ENCODE results near the gene GPER1.

GRCh38 chr7:1122832-1123501 is 35.1 kb downstream of the GPER1 start:
- TF ChIP-seq, protein P1, sequence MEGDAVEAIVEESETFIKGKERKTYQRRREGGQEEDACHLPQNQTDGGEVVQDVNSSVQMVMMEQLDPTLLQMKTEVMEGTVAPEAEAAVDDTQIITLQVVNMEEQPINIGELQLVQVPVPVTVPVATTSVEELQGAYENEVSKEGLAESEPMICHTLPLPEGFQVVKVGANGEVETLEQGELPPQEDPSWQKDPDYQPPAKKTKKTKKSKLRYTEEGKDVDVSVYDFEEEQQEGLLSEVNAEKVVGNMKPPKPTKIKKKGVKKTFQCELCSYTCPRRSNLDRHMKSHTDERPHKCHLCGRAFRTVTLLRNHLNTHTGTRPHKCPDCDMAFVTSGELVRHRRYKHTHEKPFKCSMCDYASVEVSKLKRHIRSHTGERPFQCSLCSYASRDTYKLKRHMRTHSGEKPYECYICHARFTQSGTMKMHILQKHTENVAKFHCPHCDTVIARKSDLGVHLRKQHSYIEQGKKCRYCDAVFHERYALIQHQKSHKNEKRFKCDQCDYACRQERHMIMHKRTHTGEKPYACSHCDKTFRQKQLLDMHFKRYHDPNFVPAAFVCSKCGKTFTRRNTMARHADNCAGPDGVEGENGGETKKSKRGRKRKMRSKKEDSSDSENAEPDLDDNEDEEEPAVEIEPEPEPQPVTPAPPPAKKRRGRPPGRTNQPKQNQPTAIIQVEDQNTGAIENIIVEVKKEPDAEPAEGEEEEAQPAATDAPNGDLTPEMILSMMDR (conservative IDR thresholded peaks at IDR 0.05; ENCODE audit: low read depth, low read length) = no peak
- no peak for TF ChIP-seq EZH2 (IDR thresholded peaks at IDR 0.05; ENCODE audit: low read length, unreplicated experiment)
- no peak for TF ChIP-seq EZH2phosphoT487 (IDR thresholded peaks at IDR 0.05; ENCODE audit: borderline replicate concordance, low read length)

Measured in PC-3 (cell line).